GM12874 (cell line): ENCODE measurements around the gene SPATA31C1.

Source experiments
- TF ChIP-seq, protein P1 (sequence below): IDR thresholded peaks from 2 replicates; pipeline ENCODE4 v1.5.1; 2011; ENCODE audit warnings: low read depth, mild to moderate bottlenecking, control low read depth, low read length, moderate library complexity; ENCODE audit not compliant: insufficient read depth

The SPATA31C1 gene

DNA sequence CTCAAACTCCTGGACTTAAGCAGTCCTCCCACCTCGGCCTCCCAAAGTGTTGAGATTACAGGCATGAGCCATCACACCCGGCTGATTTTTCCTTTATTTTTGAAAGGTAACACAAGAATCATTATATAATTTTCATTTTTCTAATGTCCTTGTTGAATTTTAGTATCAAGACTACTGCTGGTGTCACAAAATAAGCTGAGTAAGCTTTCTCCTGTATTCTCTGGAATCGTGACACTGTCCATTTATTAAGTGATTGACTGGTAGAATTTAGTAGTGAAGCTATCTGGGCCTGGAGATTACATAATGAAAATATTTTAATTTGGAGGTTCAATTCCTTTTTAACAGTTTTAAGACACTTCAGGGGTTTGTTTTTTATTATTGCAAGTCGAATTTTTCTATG, 47.1 kb downstream of the SPATA31C1 start:
- TF ChIP-seq, protein P1, sequence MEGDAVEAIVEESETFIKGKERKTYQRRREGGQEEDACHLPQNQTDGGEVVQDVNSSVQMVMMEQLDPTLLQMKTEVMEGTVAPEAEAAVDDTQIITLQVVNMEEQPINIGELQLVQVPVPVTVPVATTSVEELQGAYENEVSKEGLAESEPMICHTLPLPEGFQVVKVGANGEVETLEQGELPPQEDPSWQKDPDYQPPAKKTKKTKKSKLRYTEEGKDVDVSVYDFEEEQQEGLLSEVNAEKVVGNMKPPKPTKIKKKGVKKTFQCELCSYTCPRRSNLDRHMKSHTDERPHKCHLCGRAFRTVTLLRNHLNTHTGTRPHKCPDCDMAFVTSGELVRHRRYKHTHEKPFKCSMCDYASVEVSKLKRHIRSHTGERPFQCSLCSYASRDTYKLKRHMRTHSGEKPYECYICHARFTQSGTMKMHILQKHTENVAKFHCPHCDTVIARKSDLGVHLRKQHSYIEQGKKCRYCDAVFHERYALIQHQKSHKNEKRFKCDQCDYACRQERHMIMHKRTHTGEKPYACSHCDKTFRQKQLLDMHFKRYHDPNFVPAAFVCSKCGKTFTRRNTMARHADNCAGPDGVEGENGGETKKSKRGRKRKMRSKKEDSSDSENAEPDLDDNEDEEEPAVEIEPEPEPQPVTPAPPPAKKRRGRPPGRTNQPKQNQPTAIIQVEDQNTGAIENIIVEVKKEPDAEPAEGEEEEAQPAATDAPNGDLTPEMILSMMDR: no peak

DNA sequence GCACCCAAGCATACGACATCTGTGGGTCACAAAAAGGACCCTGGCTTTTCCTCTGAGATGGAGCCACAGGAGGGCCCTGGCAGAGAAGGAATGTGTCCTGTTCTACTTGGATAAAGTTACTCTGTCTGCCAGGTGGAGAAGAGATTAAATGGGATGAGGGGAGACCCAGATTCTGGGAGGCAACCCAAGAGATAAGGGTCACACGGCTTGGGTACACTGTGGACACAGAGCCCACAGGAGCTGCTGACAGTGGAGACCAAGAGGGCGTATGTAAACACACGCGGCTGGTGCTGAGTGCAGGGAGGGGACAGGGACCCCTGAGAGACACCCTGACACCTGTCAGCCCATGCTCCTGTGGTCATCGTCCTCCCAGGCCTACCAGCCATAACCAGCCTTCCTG, 50.4 kb downstream of the SPATA31C1 start:
- TF ChIP-seq, protein P1: no peak

DNA sequence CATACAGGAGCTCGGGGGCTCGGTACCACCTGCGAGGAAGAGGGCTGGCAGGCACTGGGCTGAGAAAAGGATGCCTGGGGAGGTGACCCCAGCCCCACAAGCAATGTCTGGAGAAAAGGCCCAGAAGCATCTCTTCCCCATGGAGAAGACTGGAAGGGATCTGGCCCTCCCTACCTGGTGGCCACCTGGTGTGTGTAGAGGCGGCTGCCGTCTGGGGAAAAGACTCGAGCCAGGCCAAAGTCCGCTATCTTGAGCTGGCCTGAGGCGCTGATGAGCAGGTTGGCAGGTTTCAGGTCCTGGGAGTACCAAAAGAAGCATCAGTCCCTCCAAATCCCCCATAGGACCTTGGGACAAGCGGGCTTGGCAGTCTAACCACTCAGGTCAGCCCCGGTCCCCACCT, 52.8 kb downstream of the SPATA31C1 start:
- TF ChIP-seq, protein P1: no peak

DNA sequence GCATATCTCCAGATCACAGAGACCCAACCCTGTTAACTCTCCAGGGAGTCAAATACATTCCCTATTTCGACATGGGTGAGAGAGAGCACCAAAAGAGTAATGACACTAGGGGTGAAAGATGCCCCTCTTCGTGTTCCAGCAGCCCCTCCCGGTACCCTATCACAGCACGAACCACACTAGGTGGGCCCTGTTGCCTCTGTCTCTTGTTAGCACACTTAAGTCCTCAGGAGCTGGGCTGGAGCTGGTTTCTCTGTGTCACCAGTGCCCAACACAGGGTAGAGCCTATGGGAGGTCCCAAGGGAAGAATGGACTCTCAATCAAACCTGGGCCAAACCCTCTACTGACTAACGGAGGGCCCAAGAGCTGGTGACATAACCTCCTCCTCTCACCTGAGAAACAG, 55.4 kb downstream of the SPATA31C1 start:
- TF ChIP-seq, protein P1: no peak
